GM19099 (cell line): ENCODE measurements around the gene RNF187.

Experiments
- POLR2A ChIP-seq: IDR thresholded peaks from 3 replicates; pipeline ENCODE4 v1.6.1; 2011; ENCODE audit warnings: low read depth; ENCODE audit not compliant: insufficient read length; ENCODE audit errors: extremely low read depth

The RNF187 gene

GRCh38 chr1:228493141-228494043, 6.2 kb downstream of the RNF187 start:
- no peak for TF ChIP-seq POLR2A

DNA sequence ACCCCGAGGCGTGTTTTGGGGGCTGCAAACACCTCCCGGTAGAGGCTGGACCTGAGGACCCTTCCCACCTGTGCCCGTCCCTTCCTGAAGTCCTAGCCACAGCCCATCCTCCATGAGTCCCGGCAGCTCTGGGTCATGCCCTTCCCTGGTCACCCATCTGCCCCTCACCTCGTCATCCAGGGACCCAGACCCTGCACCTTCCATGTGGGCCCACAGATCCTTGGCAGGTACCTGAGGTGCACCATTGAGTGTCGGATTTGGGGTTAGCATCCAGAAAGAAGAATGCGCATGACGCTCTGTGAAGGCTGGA, 6.8 kb downstream of the RNF187 start:
- no peak for TF ChIP-seq POLR2A

DNA sequence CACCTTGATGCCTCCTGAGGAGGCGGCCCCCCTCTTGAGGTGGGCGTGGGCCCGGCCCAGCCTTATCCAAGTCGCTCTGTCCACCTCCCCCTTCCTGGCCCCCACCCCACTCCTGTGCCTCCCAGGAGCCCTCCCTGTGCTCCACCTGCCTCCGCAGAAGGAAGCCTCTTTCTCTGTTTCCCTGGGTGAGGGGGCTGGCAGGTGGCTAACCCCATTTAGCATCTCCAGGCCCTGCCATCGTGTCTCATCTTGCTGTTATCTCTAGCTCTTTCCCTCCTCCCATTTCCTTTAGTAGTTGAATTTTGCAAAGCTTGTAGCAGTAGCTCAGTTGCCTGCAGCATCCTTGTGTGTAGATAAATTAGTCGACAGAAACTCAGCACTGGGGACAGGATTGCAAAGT, 7.2 kb downstream of the RNF187 start:
- no peak for TF ChIP-seq POLR2A

DNA sequence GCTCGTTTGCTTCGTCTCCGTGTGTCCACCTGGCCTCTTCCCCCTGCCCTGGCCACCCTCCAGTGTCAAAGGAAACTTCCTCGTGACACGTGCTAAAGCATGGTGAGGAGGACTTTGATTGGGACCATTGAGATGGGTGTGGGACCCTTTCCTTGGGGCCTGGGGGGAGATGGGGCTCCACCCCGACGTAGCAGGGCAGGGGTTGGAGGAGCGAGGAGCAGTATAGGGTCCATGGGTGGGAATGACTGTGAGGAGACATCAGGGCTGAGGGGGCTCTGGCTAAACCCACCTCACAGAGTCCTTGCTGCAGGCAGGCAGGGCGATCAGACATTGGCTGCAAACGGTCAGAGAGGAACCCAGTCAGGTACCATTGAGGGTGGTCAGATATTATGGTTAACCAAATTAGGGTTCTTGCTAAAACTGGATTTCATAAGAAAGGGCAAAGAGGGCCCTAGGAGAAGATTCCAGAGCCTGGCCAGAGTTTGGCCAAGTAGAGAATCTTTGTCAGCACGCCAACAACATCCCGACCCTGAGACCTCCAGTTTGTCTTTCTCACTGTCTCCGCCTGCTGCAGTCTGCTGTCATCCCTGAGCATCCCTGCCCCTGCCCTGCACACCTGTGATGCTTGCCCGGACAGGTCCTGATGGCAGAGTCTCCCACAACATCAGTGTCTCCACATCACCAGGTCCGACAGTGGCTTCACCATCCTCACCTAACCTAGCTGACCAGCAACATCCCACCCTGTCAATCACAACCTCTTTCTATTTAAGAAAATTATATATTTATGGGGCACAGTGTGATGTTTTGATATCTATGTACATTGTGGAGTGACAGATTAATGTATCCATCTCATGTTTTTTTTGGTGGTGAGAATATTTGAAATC, 8.0 kb downstream of the RNF187 start:
- TF ChIP-seq POLR2A: no peak

- no peak for TF ChIP-seq POLR2A
Measured at GRCh38 chr1:228496084-228496483, 8.9 kb downstream of the RNF187 start.

DNA sequence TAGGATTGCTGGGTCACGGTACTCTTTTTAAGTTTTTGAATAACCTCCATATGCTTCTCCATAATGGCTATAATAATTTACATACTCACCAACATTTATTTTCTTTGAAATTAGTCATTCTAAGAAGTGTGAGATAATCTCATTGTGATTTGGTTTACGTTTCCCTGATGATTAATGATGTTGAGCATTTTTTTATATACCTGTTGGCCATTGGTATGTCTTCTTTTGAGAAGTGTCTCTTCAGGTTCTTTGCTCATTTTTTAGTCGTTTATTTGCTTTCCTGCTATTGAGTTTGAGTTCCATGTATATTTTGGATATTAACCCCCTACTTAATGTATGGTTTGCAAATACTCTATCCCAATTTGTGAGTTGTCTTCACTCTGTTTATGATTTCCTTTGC, 9.3 kb downstream of the RNF187 start:
- no peak for TF ChIP-seq POLR2A

DNA sequence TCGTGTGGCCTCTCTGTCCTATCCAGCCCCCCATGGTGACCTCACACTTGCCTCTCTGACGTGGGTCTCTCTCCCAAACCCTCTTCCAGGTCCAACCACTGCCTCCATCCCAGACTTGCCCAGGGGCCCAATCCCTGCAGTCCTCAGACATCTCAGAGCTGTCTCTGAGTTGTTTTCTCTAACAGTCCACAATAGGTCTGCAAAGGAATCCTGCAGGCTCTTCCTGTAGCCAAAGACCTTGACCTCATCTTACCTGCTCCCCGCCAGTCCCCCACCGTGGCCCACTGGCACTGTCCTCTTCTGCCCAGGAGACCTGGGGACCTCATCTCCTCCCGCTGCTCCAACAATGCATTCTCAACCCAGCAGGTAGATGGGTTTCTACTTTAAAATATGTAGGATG, 10.0 kb downstream of the RNF187 start:
- no peak for TF ChIP-seq POLR2A

- no peak for TF ChIP-seq POLR2A
Measured at GRCh38 chr1:228497817-228498216, 10.6 kb downstream of the RNF187 start.

DNA sequence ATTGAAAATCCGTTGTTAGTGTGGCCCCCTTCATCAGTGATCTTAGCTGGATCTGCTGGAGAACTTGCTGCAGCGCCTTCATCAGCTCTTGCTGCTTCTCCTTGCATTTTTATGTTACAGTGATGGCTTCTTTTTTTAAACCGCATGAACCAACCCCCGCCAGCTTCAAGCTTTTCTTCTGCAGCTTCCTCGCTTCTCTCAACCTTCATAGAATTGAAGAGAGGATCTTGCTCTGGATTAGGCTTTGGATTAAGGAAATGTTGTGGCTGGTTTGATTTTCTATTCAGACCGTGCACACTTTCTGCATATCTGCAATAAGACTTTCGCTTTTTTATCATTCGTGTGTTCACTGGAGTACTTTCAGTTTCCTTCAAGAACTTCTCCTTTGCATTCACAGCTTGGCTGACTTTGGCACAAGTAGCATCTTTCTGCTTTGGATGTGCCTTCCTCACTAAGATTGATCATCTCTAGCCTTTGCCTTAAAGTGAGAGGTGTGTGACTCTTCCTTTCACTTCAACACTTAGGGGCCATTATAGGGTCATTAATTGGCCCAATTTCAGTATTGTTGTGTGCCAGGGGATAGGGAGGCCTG, 13.1 kb downstream of the RNF187 start:
- no peak for TF ChIP-seq POLR2A

DNA sequence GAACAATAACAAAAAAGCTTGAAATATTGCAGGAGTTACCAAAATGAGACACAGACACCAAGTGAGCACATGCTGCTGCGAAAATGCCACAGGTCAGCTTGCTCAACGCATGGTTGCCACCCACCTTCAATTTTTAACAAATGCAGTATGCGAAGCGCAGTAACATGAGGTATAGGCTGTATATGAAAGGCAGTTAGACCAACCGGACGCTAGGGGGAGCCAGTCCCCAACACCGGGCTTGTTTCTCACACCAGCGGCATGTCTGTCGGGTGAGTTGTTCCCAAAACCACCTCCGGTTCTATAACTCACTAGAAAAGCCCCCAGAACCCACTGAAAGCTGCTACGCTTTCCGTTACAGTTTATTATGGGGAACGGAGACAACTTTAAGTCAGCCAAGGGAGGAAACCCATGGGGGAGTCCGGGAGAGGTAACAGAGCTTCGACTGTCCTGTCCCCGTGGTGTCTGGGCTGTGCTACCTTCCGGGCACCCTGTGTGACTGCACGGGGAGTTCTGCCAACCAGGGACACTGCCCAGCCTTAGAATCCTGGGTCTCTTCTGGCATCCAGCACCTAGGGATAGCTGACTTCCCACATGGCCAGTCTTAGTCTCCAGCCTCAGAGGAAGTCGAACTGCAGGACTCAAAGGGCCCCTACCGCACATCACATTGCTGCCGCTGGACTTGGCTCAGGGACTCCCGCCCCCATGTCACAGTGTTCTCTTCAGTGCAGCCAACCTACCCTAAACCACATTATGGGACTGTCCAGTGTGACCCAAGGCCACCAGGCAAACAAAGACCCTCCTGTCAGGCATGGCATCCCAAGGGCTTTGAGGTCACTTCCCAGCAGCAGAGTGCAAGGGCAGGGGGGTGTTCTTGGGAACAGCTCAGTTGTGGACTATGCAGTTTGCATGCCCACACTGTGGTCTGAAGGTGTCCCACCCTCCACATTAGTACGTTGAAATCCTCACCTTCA, 14.0 kb downstream of the RNF187 start:
- no peak for TF ChIP-seq POLR2A

- no peak for TF ChIP-seq POLR2A
Measured at GRCh38 chr1:228502522-228502921, 15.3 kb downstream of the RNF187 start.

- TF ChIP-seq POLR2A: no peak
Measured at GRCh38 chr1:228507961-228508652, 20.9 kb downstream of the RNF187 start.

GRCh38 chr1:228508840-228509415, 21.7 kb downstream of the RNF187 start:
- no peak for TF ChIP-seq POLR2A

DNA sequence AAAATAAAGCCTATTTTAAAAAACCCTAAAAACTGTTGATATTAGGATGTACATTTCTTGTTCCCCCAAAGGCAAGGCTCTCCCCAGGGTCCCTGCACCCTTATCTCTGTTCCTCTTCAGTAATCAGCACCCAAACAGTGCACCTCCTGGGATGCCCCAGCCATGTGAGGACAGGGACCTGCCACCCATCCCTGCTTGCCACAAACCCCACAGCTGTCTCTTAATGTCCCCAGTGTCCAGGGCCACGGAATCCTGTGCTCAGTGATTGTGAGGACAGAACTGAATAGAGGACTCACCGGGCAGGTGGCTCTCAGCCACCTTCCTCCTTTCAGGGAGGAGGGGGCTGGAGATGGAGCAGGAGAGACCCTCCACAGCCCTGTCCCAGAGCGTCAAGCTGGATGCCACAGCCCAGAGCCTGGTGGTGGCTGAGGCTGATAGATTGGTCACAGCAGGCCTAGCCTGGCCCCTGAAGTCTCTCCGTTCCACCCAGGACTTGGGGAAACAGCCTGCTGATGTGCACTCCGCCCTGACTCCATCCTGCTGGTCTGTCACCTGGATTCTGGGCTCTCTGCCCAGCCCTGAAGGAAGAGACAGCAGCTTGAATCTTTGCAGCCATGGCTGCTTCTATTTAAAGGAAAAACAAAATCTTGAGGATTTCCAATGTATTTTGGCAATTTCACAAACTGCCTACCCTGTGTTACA, 23.1 kb downstream of the RNF187 start:
- no peak for TF ChIP-seq POLR2A
